ENCODE data around the gene ELAC2.
A peak's percentile ranks its signal among the peaks of the same experiment; 100 is the strongest.

The ELAC2 gene

GRCh38 chr17:13024526-13025257, 6.9 kb upstream of the ELAC2 start:
- peak overlapping the region in 1 of 7 experiments; percentile 15 for H3K4me3 ChIP-seq

DNA sequence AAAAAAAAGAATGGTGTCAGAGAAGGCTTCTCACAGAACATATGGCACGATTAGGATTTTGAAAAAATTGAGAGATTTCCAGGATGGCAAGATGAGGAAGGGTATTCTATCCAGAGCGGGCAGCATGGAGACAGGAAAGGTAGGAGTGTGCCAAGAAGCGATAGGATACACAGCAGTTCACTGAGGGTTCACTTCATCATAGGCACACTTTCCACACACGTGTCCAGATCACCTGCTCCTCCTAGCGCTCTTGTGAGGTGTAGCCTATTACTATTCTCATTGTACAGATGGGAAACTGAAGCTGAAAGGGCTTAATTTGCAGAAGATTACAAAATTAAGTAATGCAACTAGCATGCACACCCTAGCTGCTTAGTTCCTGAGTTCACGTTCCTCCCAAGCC, 6.2 kb upstream of the ELAC2 start:
- Histone ChIP-seq H3K4me3 (no peak overlapping the region), H3K27ac (no peak overlapping the region)

More at GRCh38 chr17:13024526-13025257, 6.9 kb upstream of the ELAC2 start:
- H3K27ac ChIP-seq: no peak overlapping the region

- Histone ChIP-seq H3K27ac (peak overlapping the region; percentile 64 to 94 (median 85)), H3K4me3 (peak overlapping the region; percentile 83 to 99 (median 92))
These were observed 759 bp downstream of the ELAC2 start for GRCh38 chr17:13016881-13017654.

DNA sequence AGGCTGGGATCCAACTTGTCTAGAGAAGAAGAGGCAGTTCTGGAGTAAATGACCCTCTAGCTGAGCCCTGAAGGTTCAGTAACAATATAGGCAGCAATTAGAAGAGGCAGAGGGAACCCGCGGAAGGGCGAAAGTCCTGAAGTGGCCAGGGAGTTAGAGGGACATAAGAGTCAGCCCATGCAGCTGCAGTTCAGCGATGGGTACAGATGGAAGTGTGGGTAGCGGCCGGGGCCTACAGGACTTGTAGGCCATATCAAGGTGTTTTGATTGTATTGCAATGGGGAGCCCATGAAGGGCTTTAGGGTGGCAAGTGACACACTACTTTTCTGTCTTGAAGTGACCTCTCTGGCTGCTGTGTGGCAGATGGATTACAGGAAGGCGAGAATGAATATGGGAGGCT, 3.0 kb downstream of the ELAC2 start:
- H3K27ac ChIP-seq: no peak overlapping the region
- no peak overlapping the region for H3K4me3 ChIP-seq

DNA sequence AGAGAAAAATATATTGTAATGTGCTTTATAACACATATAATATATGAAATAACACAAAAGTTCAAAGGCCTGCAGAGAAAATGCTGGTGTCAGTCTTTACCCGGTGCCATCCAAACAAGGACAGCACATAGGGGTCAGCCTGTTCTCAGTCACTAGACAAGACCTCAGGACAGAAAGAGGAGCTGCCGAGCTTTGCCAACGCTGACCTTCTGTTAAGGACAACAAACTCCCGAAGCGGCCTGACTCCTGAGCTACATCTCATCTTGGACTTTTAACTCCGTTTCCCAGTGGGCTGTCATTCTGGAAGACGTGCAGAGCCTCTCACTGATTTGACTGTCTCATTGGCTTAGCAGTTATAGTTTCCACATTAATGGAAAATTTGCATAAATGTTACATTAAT, 6.9 kb downstream of the ELAC2 start:
- H3K27ac ChIP-seq: no peak overlapping the region
- no peak overlapping the region for H3K4me3 ChIP-seq

GRCh38 chr17:13008461-13008860, 9.4 kb downstream of the ELAC2 start:
- Histone ChIP-seq H3K4me3 (no peak overlapping the region), H3K27ac (no peak overlapping the region)

DNA sequence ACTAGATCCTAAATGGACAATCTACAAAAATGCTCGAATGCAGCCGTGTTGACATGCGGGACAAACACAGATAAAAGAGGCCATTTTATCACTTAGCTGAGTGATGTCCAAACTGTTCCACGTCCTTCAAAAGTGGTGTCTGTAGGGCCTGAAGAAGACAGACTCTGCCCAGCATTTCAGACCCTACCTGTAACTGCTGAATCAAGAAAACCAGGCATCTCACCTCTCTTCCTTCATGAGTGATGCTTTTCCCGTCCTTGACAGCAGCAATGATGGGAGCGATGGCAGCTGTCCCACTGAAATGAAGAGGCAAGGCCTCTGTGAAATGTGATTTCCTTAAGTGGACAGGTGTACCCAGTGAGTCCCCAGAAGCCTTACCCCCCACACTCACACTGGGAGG, 12.3 kb downstream of the ELAC2 start:
- no peak overlapping the region for H3K27ac ChIP-seq
- no peak overlapping the region for H3K4me3 ChIP-seq

DNA sequence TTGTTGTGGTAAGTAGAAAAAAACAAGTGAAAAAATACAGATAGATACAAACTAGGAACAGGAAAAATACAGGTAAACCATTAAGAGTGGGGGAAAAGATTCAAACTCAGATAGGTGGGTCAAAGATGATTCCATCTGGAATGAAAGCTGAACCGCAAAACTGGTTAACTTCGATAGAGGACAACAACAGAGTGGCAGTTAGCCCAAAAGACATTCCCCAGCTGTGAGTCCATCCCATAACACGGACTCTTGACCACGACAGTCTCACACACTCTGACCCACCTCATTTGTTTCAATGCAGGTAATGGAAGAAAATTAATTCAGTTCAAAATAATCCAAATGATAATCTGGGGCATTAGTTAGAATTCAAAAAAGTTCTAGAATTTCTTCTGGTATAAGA, 13.5 kb downstream of the ELAC2 start:
- Histone ChIP-seq H3K27ac (no peak overlapping the region), H3K4me3 (no peak overlapping the region)

GRCh38 chr17:13003927-13004326, 13.9 kb downstream of the ELAC2 start:
- Histone ChIP-seq H3K4me3 (no peak overlapping the region), H3K27ac (no peak overlapping the region)

DNA sequence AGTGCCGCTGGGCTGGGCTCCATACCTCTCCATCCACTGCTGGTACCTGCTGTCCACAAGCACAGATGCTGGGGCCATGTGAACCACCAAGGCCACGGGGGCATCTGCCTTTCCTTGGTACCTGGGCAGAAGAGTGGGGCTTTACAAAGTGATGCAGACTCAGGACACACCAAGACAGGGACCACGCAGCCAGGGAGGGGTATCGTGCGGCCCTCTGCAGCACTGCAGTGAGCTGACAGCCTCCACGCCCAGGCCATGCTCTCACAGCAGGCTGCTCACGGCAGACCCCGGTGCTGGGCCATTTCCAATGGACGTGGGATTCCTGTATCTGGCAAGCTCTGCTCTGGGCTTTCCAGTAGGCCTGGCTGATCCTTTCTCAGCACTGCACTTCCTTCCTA, 14.4 kb downstream of the ELAC2 start:
- H3K27ac ChIP-seq: no peak overlapping the region

DNA sequence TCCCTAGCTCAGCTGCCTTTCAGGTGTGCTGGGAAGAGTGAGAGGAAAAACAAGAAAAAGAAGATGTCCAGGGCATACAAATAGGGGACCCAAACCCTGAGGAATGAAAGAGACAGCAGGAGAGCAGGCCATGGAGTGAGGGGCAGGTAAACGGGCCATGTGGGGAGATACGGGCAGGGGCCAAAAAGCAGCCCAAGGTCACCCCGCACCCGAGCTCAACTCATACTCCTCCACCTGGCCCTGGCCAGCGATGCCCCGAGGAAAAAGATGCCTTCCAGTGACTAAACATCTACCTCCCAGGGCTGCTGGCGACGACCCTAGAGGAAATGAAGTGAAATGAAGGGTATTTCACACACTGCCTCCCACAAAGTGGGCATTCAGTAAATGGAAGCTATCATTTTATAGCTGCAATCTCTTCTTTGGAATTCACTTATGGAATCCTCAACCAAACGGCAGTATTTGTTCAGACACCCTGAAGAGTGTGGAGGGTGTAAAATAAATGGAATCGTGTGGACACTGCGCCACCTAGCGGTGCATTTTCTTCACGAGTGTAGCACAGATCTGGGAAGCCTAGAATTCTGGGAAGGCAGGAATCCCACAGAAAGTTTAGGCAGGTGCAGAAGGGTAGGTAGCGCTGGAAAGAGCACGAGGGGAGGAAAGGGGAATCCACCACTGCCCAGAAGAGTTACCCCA, 14.9 kb downstream of the ELAC2 start:
- Histone ChIP-seq H3K4me3 (no peak overlapping the region), H3K27ac (no peak overlapping the region)

More for the DNA sequence above, 14.4 kb downstream of the ELAC2 start:
- H3K4me3 ChIP-seq: no peak overlapping the region

- Histone ChIP-seq H3K27ac (no peak overlapping the region), H3K4me3 (no peak overlapping the region)
These were observed 15.7 kb downstream of the ELAC2 start for GRCh38 chr17:13001991-13002615.

- H3K4me3 ChIP-seq: no peak overlapping the region
- no peak overlapping the region for H3K27ac ChIP-seq
These were observed 17.3 kb downstream of the ELAC2 start for GRCh38 chr17:13000561-13000960.

DNA sequence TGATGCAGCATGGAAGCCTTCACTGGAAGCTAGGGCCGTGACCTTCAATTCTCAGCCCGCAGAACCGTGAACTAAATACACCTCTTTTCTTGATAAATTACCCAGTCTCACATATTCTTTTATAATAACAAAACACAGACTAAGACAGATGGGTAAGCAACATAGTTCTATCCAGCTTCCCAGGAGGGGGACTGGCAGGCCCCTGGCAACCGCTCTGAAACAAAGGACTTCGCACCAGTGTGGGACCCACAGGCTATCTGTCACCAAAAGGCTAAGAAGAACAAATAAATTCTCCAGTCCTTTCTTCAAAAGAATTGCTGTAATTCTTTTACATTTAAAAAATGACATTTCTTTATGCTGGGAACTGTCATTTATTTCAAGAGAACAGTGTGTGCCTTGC, 19.0 kb downstream of the ELAC2 start:
- H3K4me3 ChIP-seq: no peak overlapping the region
- H3K27ac ChIP-seq: no peak overlapping the region

- Histone ChIP-seq H3K27ac (no peak overlapping the region), H3K4me3 (no peak overlapping the region)
These were observed 19.4 kb downstream of the ELAC2 start for GRCh38 chr17:12998461-12998860.

DNA sequence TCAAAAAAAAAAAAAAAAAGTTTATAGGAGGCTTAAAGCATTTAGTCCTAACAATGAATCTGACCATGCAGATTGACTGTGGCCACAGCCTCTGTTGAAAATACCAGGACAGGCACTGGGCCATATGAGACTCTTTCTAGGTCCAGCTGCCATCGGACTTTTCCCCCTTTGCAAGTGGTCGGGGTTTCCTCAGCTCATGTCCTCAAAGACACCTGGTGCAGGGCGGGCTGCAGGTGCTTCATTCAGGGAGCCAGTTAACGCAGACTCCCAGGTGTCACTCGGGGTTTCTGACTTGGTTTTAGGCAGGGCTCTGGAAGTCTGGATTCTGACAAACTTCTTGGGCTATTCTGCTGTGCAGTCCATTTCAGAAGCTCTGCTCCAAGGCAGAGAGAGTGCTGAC, 20.9 kb downstream of the ELAC2 start:
- Histone ChIP-seq H3K27ac (no peak overlapping the region), H3K4me3 (no peak overlapping the region)

- Histone ChIP-seq H3K4me3 (no peak overlapping the region), H3K27ac (no peak overlapping the region)
These were observed 21.5 kb downstream of the ELAC2 start for GRCh38 chr17:12996357-12996756.

DNA sequence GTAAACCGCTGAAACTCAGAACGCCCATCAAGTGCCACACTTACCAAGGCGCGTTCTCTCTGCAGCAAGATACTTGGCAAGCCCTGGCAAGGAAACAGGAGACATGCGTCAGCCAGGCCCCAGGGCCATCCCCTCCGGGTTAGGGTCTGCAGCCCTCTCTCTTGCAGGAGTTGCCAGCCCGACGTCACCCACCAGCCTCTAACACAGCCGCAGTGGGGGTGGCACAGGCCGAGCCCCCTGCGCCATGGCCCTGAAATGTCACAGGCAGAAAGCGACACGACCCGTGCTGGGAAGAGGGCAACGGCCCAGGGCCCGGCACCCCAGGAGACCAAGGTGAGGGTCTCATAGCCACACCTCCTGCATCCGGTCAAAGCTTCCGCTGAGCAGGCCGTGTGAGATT, 21.9 kb downstream of the ELAC2 start:
- H3K27ac ChIP-seq: no peak overlapping the region
- H3K4me3 ChIP-seq: no peak overlapping the region

DNA sequence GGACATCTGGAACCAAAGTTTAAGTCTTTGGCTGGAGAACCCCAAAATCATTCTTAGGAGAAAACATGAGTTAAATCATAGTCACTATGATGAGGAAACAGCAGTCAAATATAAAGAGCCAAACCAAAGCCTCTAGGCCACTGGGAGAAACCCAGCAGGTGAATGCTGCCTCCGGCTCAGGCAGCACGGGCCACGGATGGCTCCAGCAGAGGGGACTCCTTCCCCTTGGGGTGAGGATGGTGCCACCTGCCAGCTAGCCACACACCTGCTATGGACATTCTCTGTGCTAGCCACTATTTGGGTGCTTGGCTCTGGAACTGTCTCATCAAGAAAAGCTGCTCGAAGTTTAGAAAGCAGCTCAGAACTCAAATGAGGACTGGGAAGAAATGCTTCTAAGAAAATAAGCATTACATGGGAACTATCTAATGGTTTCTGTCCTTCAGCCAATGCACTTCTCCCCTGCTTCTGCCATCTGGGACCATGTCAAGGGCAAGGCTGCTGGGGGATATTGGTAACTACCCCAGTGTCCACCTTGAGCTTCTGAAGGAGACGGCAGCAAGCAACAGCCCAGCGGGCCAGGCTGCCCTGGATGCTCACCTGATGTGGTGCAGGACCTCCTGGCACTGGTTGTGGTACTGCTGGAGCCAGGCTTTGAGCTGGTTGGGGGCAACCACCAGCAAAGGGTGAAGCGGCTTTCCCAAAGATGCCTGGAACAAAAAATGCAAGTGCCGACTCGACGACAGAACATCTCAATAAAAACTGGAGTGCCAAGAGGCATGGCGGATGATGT, 22.5 kb downstream of the ELAC2 start:
- no peak overlapping the region for H3K4me3 ChIP-seq
- H3K27ac ChIP-seq: no peak overlapping the region

All from skin epidermis (tissue), 12 donors.